Amniotic epithelial cell (primary cell): ENCODE results near the gene COL23A1.
A peak's percentile ranks its signal among the peaks of the same experiment; 100 is the strongest.
"Not testable (repeated sequence)": the region's sequence is repeated elsewhere in the genome, so short reads cannot be mapped to it uniquely, and the experiment has no call there.

ENCODE experiments used
- DNase-seq: peaks from one replicate; pipeline ENCODE4 v3.0.0-alpha.2; 2010; ENCODE audit warnings: low read depth

COL23A1 gene

DNA sequence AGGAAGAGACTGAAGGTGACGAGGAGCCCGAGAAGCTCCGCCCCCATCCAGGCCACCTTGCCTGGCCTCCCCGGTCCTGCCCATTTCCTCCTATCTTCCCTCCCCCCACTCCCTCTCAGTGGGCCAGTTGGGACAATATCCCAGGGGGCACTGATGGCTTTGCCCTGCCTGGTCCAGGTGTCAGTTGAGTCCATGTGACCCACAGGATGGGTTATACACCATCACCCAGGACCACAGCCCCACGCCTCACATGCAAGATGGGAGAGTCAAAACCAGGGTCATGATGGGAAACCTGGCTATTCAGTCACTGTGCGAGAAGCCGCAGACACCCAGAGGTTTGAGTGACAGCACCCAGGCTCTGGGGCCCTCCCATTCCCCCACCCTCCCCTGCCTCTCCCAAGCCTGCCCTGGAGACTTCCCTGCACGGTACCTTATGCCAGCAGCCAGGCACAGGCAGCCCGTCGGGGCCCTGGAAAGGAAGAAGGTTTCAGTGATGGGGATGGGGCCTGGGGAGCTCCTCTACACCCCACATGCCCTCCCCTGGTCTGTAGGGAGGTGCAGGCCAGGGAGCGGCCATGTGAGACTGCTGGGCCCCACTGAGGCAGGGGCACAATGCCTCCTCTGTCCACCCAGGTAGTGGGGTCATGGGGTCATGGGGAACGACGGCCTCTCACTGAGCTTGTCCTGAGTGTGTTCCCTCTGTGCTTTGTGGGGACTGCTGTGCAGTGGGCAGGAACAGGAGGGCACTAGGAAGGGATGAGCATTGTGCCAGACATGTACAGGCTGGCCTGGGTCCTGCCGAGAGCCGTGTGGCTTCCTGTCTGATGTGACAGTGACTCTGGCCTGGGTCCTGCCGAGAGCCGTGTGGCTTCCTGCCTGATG, 351.2 kb downstream of the COL23A1 start:
- no peak for DNase-seq

DNA sequence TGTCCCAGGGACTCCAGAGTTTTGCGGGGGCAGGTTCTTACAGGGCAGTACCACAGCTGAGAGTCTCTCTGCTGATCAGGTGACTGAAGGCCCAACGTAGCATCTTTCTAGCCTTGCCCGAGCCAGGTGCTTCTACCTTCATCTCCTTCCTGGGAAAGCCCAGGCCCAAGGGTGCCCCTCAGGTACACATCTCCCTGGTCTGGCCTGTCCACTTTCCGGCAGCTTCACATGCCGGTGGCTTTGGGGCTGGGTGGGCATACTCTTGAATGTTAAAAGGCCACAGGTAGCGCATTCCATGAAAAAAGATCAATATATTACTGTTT, 351.9 kb downstream of the COL23A1 start:
- DNase-seq: no peak

- no peak for DNase-seq
These were observed 352.5 kb downstream of the COL23A1 start for GRCh38 chr5:178237431-178238312.

GRCh38 chr5:178236679-178237078, 353.5 kb downstream of the COL23A1 start:
- DNase-seq: no peak

DNA sequence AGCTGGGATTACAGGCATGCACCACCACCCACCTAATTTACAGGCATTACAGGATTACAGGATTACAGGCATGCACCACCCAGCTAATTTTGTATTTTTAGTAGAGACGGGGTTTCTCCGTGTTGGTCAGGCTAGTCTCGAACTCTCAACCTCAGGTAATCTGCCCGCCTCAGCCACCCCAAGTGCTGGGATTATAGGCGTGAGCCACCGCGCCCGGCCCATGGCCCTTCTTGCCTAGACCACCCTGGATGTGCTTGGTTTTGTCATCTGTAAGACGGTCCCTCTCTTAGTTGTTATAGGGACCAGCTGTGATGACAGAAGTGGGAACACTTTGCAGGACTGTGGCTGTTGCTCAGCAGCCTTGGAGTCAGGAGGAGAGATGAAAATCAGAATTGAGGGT, 354.1 kb downstream of the COL23A1 start:
- no peak for DNase-seq

- no peak for DNase-seq
These were observed 354.6 kb downstream of the COL23A1 start for GRCh38 chr5:178235588-178235974.

DNA sequence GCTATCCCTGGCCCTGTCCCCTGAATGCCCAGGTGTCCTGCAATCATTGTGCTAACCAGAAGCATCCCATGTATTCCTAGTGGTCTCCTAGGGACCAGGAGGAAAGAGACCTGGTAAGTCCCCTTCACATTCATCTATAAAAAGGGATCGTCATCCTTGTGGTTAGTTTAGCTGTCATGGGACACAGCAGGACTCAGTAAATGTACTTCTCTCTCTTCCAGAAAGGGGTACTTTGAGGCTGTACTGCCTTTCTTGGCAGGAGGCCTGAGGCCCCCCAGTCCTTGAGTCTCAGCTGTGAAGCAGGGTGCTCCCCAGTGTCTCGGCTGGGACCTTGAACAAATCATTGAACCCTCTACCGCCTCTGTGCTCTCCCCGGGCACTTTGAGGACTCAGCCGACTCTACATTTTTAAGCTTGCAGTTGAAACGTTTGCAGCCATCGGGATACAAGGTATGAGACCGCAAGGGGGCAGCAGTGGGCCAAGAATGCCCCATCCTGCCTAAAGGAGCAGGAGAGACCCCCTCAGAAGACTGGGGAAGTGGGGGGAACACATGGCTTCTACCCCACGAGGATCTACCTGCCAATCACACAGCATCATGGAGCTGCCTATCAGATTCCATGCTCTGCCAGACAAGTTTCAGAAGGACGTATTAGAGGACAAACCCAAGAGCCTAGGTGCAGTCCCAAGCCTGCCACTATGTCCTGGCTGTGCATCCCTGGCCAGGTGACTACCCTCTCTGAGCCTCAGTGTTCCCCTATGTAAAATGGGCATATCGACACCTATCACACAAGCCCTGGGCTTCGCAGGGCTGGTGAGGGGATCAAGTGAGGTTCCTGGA, 355.2 kb downstream of the COL23A1 start:
- peak; percentile 44 for DNase-seq

GRCh38 chr5:178234121-178234749, 356.0 kb downstream of the COL23A1 start:
- DNase-seq: no peak

DNA sequence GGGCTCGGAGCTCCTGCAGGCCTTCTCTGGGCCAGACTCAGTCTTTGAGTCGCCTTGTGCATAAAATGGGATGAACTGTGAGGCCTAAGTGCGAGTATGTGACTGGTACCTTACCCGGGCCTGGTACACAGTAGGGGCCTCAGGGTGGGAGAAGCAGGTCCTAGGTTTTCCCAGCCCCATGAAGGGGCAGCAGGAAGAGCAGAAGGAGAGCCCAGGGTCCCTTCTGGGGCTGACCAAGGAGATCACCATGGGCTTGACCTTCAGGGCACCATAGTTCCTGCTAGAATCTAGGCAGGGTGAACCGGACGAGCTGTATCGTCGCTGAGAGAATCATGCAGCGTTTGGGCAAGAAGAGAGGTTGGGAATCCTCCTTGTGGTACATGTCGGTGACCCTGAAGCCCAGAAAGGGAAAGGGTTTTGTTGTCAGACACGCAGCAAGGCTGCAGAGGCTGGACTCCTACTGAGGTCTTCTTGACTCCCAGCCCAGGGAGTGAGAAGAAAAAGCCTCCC, 357.2 kb downstream of the COL23A1 start:
- no peak for DNase-seq

GRCh38 chr5:178232124-178232919, 357.9 kb downstream of the COL23A1 start, which contains the start of gene PHYKPL:
Gene PHYKPL, minus strand, starts transcription at chr5:178232802. Its CDS starts 252 bp downstream, at chr5:178232550.
- DNase-seq: peak; percentile 64

DNA sequence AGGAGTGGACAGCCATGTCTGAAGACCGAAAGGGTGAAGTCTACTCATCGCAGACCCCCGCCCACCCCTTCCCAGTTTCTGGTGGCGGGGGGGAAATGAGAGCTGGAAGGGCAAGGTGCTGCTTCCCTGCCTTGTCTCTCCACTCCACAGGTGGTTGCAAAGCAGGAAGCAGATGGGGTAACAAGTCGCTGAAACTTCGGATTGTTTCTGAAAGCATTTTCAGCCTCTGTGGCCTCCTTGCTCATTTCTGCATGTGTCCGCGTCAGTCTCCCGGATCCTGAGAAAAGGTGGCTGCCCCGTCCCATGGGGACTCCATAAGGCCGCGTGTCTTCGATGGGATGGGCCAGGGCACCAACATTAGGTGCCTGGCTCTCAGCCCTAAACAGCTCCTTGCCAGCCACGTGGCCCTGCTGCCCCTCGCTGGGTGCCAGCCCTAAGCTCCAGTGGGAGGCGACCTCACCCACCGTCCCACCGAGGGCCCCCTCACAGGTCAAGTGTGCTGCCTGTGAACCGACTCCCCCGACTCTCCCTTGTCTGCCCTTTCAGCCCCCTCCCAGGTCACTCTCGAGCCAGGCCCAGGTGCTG, 358.6 kb downstream of the COL23A1 start:
- DNase-seq: no peak

GRCh38 chr5:178230879-178231538, 359.2 kb downstream of the COL23A1 start:
- DNase-seq: peak; percentile 17

DNA sequence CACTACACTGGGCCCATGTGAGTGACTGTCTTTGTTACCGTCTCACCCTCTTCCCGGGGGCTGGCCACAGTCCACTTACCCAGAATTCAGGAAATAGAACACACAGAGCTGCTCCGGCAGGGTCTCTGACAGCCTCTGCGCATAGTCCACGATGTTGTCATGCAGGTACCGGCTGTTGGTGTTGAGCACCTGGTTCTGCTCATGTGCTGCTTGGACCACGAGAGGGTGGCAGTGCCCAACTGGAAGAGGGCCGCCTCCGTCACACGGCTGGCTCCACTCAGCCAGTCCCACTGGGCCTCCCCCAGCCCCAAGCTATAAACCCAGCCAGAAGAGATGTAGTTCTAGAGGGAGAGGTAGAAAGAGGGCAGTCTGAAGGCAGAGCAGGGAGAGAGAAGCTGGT, 360.3 kb downstream of the COL23A1 start:
- no peak for DNase-seq

GRCh38 chr5:178229111-178229510, 361.1 kb downstream of the COL23A1 start:
- not testable (repeated sequence) for DNase-seq

DNA sequence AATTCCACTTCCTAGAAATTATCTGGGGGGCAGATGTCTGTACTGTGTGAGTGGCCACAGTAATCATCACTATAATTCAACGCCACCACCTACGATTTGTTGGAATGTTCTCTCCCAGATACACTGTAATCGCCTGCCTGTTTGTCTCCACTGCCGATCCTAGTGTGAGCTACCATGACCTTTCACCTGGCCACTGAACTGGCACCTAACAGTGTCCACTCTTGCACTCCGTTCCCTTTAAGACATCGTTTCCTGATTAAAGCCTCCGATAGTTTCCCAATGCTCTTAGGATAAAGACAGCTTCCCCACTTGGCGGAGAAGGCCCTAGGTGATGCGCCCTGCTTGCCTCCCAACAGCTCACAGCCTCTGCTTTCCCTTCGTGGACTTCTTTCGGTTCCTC, 361.6 kb downstream of the COL23A1 start:
- DNase-seq: no peak

GRCh38 chr5:178227929-178228328, 362.3 kb downstream of the COL23A1 start:
- no peak for DNase-seq

DNA sequence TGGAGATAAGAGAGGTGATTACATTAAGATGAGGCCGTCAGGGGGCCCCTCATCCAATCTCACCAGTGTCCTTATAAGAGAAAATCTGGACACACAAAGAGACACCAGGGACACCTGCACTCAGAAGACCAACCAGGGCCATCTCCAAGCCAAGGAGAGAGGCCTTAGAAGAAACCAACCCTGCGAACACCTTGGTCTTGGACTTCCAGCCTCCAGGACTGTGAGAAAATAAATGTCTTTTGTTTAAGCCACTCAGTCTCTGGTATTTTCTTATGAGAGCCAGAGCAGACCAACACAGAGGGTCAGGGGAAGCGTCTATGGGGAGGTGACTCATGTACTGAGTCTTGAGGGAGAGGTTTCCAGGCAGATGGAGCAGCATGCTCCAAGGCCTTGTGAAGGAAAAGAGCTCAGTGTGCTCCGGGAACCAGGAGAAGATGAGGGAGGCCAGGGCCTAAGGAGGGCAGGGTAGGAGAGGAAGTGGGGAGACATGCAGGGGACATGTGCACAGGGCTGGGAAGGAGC, 363.0 kb downstream of the COL23A1 start:
- DNase-seq: peak; percentile 52

DNA sequence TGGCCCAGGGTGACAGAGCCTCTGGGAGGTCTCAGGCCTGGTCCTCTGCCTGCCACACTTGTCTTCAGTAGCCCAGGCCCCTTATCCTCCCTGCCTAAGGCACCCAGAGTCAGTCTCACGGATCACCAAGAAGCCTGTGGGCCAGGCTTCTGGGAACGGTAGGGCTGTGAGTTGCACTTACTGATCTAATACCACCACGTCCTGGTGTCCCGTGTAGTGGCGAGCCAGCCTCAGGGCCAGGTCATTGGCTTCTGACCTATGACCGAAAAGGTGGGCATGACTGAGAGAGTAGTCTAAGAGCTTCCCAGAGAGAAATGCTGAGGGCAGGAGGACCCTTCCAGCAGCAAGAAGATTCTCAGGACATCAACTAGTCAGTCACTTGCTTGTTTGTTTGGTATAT, 365.0 kb downstream of the COL23A1 start:
- DNase-seq: no peak

DNA sequence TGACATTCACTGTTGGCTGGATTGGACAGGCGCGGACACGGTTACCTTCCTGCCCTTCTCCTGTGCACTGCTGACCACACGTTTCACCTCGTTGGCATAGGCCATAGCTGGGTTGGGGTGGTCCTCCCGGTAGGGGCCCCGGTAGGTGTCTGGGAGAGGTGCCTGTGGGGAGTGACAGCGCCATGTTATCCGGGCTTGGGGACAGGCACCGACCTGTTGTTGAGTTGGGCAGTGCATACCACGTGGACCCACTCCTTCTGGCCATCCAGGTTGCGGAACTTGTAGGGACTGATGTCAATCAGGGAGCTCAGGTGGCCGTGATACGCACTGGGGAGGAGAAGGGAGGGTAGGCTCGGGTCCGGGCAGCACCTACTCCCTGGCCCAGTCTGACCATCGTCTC, 365.8 kb downstream of the COL23A1 start:
- no peak for DNase-seq
